Prostate gland (tissue), 2 donors: ENCODE data around the gene PNMT.

Experiments
- CTCF ChIP-seq, 4 experiments: fragments of 200-600 bp in 2 of 4; fragments of 450-650 bp in 2 of 4; sonication (generic) in 2 of 4; IDR thresholded peaks; 1 replicate in 3 of 4; 2 replicates in 1 of 4; pipeline ENCODE4 v1.5.1; 2016 to 2019; ENCODE audit warnings: antibody characterized with exemption in 4 of 4, mild to moderate bottlenecking in 2 of 4, moderate library complexity in 2 of 4
- POLR2A ChIP-seq: fragments of 450-650 bp; IDR thresholded peaks from one replicate; pipeline ENCODE4 v1.6.1; 2016; ENCODE audit warnings: antibody characterized with exemption, mild to moderate bottlenecking

DNA sequence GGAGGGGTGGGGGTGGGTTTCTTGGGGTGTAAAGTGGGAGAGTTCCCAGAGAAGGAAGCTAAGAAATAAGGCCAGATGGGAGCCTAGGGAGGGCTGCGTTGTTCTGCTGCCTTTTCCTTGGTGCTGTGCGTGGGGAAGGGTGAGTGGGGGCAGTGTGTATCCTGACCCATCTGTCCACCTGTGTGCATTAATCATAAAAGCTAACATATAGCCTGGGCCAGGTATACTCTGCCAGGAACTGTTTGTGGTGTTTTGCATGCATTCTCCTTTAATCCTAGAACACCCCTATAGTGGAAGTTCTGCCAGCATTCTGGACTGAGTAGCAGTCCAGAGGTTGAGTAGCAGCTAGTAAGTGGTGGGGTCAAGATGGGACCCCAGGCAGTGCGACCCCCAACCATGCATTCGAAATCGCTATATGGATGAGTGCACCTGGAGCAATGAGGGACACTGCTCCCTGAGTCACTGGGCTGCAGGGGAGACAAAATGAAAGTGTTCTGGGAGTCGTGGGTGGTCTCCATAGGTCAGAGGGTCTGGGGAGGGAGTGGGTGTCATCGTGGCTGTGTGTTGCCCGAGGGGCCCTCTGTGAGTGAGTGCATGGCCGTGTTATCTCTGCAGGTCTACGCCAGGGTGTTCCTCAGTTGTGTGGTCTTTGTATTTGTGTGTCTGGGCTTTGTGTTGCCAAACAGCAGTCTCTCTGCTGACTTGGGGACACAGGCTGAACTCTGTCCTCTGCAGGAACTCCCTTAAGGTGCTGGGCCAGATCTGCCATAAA lies 32.9 kb downstream of the PNMT start:
- TF ChIP-seq CTCF (IDR thresholded peaks at IDR 0.05) (no peak), POLR2A (peak; percentile 39)
